Stimulated activated CD4-positive, alpha-beta T cell treated with anti-CD3 and anti-CD28 coated beads, Interleukin-15, amount 100 ng/mL, for 24 hours (primary cell): Measurements from ENCODE around the gene SP6.
A peak's percentile ranks its signal among the peaks of the same experiment; 100 is the strongest.

ENCODE experiments used
- DNase-seq: peaks from one replicate; pipeline ENCODE4 v3.0.0-alpha.2; 2020

The SP6 gene

GRCh38 chr17:47850692-47851573, at the start of gene SP6:
TSS of gene SP6 (minus strand) at chr17:47851163. CDS start at chr17:47848429, 2,734 bp downstream.
- DNase-seq = peak; percentile 87

DNA sequence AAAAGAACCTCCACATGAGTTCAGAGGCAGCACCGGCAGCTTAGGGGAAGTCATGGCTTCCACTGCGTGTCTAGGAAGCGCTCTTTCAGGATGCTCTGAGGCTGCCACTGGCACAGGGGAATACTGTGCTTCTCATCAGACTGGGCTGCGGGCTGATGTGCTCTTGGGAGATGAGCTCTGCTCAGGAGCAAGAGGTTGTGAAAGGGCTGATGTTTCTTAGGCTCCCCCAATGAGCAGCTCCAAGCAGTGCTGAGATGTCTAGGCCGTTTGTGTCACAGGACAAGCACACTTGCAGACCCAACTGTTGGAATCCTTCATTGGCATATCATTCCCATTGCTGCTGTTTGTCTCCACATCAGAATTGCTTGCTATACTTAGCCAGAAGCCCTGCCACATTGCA, 48.7 kb upstream of the SP6 start:
- DNase-seq = no peak

DNA sequence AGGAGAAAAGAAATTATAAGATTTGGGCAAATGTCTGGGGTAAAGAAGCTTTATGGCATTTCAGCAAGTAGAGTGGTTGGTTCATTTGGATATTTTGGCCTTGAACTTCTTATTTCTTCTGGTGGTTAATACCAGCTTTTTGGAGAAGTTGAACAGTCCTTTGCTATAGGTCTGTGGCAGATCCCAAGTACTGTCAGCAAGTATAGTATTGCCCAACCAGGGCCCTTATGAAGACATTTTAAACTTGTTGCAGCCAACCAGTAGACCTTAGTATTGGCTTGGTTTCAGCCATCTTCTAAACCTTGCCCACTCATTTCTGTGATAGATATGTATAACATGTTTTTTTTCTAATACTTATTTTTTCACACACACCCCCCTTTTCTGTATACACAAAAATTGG, 47.3 kb upstream of the SP6 start:
- DNase-seq = no peak

DNA sequence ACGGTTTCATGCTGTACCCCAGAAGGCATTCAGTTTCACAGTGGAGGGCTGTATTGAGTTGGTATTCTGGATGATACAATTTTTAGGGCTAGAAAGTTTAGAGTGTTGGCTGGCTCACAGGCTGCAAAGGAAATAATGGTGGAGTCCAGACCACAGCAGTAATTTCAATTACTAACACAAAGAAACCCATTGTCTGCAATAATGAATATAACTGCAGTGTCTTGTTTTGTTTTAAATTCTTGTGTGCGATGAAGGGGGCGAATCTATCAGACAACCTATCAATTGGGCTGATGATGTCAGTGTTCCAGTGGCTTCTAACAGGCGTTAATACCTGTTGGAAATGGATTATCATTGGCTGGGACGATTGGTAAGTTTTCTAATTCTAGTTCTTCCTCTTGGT, 46.6 kb upstream of the SP6 start:
- no peak for DNase-seq

DNA sequence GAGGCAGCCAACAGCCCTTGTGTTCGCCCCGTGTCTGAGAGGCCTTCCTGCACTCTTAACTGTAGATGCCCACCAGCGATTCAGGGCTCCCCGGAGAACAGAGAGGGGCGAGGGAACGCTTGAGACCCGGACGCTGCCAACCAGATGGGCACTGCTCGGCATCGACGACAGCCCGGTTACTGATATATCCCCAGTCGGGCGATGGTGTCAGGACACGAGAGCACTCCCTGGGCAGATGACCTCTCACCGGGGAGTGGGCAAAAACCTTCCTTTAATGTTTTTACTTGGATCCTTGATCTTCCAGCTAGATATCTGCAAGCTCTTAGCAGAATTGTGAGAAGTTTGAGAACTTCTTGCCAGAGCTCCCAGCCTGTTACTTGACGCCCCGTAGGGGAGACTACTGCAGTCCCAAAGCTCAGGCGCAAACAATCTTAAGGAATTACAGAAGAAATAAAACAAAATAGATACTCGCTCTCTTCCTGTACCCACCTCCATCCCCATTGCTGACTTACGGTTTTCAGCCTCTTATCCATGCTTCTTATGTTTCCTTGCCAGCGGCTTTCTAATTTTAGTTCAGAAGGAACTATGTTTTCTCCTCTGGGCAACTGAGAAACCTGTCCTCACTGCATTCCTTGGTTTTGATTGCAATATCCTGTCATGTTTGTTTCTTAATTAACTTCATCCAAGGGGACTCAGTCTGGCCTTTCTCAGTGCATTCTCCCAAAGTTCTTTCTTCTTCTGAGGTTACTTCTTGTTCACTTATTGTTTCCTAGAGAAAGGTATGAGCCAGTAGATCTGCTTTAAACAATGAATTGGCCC, 45.9 kb upstream of the SP6 start:
- no peak for DNase-seq

GRCh38 chr17:47895856-47896671, 45.1 kb upstream of the SP6 start, which contains the start of gene SP2:
TSS of gene SP2 (plus strand) at chr17:47896236. CDS start at chr17:47896287, 51 bp downstream.
- DNase-seq = peak; percentile 99

GRCh38 chr17:47895347-47895855, 44.4 kb upstream of the SP6 start:
- DNase-seq = peak; percentile 41

- DNase-seq = no peak
These were observed 43.8 kb upstream of the SP6 start for GRCh38 chr17:47894498-47895346.

GRCh38 chr17:47891545-47892088, 40.7 kb upstream of the SP6 start:
- no peak for DNase-seq

DNA sequence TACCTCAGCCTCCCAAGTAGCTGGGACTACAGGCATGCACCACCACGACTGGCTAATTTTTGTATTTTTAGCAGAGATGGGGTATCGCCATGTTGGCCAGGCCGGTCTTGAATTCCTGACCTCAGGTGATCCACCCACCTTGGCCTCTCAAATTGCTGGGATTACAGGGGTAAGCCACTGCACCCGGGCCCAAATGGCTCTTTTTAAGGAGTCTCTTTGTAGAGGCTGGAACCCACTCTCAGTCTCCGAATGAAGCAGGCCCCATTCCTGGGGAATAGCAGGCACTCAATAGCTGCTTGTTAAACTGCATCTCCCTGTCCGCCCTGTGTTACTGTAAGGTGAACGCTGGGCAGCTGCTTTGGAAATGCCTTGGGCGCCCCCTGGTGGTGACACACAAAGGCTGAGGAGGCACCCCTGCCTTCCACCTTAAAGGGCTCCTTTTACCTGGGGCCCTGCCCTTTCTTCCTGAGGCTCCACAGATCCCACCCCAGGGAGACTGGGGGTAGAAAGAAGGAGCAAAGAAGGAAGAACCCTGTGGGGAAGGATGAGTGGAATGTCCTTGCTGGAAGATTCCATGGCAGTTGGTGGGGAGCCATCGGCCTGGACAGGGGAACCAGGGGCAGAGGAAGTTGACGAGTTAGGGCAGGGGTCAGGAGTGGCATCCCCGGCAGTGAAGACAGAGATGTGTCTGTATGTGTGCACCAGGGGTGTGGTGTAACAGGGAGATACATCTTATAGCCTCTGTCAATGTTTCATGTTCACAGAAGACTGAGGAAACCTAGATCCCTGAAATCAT, 39.0 kb upstream of the SP6 start:
- DNase-seq = peak; percentile 95

GRCh38 chr17:47888293-47888692, 37.3 kb upstream of the SP6 start:
- DNase-seq = no peak

- DNase-seq = no peak
These were observed 34.2 kb upstream of the SP6 start for GRCh38 chr17:47884905-47885730.

GRCh38 chr17:47884427-47884740, 33.4 kb upstream of the SP6 start:
- no peak for DNase-seq

- DNase-seq = no peak
These were observed 32.8 kb upstream of the SP6 start for GRCh38 chr17:47883589-47884426.

DNA sequence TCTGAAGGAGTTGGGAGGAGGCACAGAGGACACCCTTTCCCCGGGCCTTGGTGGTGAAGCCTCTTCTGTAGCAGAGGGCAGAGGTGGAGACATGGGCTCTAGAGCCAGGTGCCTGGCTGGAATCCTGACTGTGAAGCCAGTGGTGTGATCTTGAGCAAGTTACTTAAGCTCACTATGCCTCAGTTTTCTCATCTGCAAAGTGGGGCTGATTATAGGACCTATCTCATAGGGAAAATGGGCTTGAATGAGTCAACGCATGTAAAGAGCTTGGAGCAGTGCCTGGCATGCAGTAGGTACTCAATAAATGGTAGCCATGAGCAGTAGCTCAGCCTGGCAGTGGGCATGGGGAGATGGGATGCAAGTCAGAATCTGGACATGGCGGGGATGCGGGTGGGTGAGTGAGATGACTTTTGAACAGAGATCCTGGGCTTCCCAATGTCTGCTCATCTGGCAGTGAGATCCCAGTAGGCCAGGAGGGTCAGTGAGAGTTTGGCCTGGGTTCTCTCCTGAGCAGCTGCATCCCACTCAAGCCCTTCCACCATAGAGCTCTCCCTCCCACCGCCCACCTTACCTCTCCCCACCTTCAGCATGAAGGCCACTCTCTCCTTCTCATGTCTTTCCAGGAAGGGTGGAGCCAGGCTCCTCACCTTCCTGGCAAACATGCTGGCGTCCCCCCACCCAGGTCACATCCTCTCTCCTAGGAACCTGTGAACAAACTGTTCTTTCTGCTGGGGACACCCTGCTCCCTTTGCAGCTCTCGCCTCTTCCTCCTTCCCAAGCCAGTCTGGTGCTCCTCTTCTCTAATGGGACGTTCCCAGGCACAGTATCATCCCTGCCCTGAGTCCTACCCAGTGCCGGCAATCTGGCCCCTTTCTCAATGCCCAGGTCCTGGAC, 32.0 kb upstream of the SP6 start:
- no peak for DNase-seq

DNA sequence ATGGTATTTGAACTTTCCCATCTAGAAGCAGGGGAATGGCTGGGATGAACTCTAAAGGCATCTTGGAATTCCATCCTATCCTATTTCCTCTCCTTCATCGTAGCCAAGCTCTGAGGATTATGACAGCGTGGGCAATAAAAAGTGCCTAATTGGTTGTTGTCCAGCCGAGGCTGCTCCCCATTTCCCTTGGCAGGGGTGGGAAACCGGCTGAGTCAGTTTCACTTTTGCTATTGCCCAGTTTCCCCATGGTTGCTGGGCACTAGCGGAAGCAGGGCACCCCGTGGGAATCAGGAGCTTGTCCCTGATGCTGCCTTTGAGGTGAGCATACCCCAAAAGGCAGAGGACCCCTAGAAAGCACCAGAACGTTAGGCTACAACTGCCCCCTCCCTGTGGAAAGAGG, 31.3 kb upstream of the SP6 start:
- no peak for DNase-seq

GRCh38 chr17:47879776-47880454, 29.0 kb upstream of the SP6 start:
- DNase-seq = no peak
